ENCODE measurements around the gene FCHO1.

- TF ChIP-seq CTCF (IDR thresholded peaks at IDR 0.05) (no peak), POLR2A (IDR thresholded peaks at IDR 0.05) (no peak)
Measured at GRCh38 chr19:17837972-17838371, 86.7 kb downstream of the FCHO1 start.
